Stimulated activated naive B cell treated with anti-CD40 and anti-IgM and Interleukin-4, amounts not matched to agents 10 μg/mL and 1 μg/mL and 100 μg/mL, for 72 hours (primary cell): ENCODE results near the gene ARFGEF3.
"Not testable (repeated sequence)": the region's sequence is repeated elsewhere in the genome, so short reads cannot be mapped to it uniquely, and the experiment has no call there.

Experiments
- ATAC-seq, 2 donors: fragments of 150-1000 bp; cut with Tn5 transposase; replicated peaks; 2 replicates each; pipeline ENCODE4 v1.10.0; 2021; ENCODE audit warnings: moderate library complexity in 1 of 2
- DNase-seq: peaks from one replicate; pipeline ENCODE4 v3.0.0; 2021
- H3K27ac Mint-ChIP-seq: one replicate; pipeline ENCODE4 v1.8.0; 2022; ENCODE audit warnings: mild to moderate bottlenecking, mixed read lengths
- H3K27me3 Mint-ChIP-seq, 2 donors: one replicate each; pipeline ENCODE4 v1.8.0; 2022; ENCODE audit warnings: mixed read lengths in 2 of 2
- H3K36me3 Mint-ChIP-seq, 2 donors: one replicate each; pipeline ENCODE4 v1.8.0; 2022; ENCODE audit warnings: mixed read lengths in 2 of 2, mild to moderate bottlenecking in 1 of 2
- H3K4me1 Mint-ChIP-seq, 2 donors: one replicate each; pipeline ENCODE4 v1.8.0; 2022; ENCODE audit warnings: mixed read lengths in 2 of 2, mild to moderate bottlenecking in 1 of 2
- H3K4me3 Mint-ChIP-seq, 2 donors: one replicate each; pipeline ENCODE4 v1.8.0; 2022; ENCODE audit warnings: mild to moderate bottlenecking in 2 of 2, mixed read lengths in 2 of 2, moderate library complexity in 1 of 2
- H3K9me3 Mint-ChIP-seq, 2 donors: one replicate each; pipeline ENCODE4 v1.8.0; 2022; ENCODE audit warnings: mixed read lengths in 2 of 2, mild to moderate bottlenecking in 1 of 2

Gene ARFGEF3

GRCh38 chr6:138211601-138212000 is 49.9 kb downstream of the ARFGEF3 start:
- peaks cover 28 to 37% of the 10 kb centered on the region in 2 donors for H3K27me3 Mint-ChIP-seq
- ATAC-seq (no peak), DNase-seq (no peak)
- H3K4me1 Mint-ChIP-seq: no peaks in the 10 kb centered on the region
- no peaks in the 10 kb centered on the region for H3K36me3 Mint-ChIP-seq
- no peaks in the 10 kb centered on the region for H3K9me3 Mint-ChIP-seq
- H3K27ac Mint-ChIP-seq: no peak overlapping the region
- H3K4me3 Mint-ChIP-seq: no peak overlapping the region

- ATAC-seq, H3K9me3 Mint-ChIP-seq, H3K4me3 Mint-ChIP-seq, H3K36me3 Mint-ChIP-seq, H3K27ac Mint-ChIP-seq, DNase-seq, H3K4me1 Mint-ChIP-seq: not testable (repeated sequence)
- peaks cover 29 to 36% of the 10 kb centered on the region in 2 donors for H3K27me3 Mint-ChIP-seq
Observed at GRCh38 chr6:138212530-138212929, 50.8 kb downstream of the ARFGEF3 start.

- ATAC-seq: no peak
- H3K27ac Mint-ChIP-seq: no peak overlapping the region
- no peak for DNase-seq
- H3K4me1 Mint-ChIP-seq: no peaks in the 10 kb centered on the region
- H3K9me3 Mint-ChIP-seq: no peaks in the 10 kb centered on the region
- peaks cover 29 to 46% of the 10 kb centered on the region in 2 donors for H3K27me3 Mint-ChIP-seq
- no peaks in the 10 kb centered on the region for H3K36me3 Mint-ChIP-seq
- H3K4me3 Mint-ChIP-seq: no peak overlapping the region
Observed at GRCh38 chr6:138215093-138215782, 53.5 kb downstream of the ARFGEF3 start.

- Mint-ChIP-seq H3K9me3 (no peaks in the 10 kb centered on the region), H3K36me3 (no peaks in the 10 kb centered on the region), H3K4me1 (no peaks in the 10 kb centered on the region), H3K27ac (no peak within 1 kb of the TSS), H3K4me3 (no peak within 1 kb of the TSS), H3K27me3 (peaks cover 29 to 55% of the 10 kb centered on the region in 2 donors)
- ATAC-seq (no peak), DNase-seq (no peak)
Observed at GRCh38 chr6:138218449-138218848, 56.7 kb downstream of the ARFGEF3 start, which contains the start of gene PBOV1. PBOV1 (minus strand) TSS chr6:138218491; CDS start chr6:138218395, 96 bp downstream.

- H3K27me3 Mint-ChIP-seq: peaks cover 29 to 52% of the 10 kb centered on the region in 2 donors
- no peak for ATAC-seq
Observed at GRCh38 chr6:138219398-138219797, 57.7 kb downstream of the ARFGEF3 start.

GRCh38 chr6:138219901-138220300 is 58.2 kb downstream of the ARFGEF3 start:
- no peak overlapping the region for H3K4me3 Mint-ChIP-seq
- no peaks in the 10 kb centered on the region for H3K9me3 Mint-ChIP-seq
- H3K27me3 Mint-ChIP-seq: peaks cover 29 to 48% of the 10 kb centered on the region in 2 donors
- no peak overlapping the region for H3K27ac Mint-ChIP-seq
- ATAC-seq: no peak
- H3K4me1 Mint-ChIP-seq: no peaks in the 10 kb centered on the region
- H3K36me3 Mint-ChIP-seq: no peaks in the 10 kb centered on the region
- no peak for DNase-seq

More at GRCh38 chr6:138219398-138219797, 57.7 kb downstream of the ARFGEF3 start:
- Mint-ChIP-seq H3K4me1 (no peaks in the 10 kb centered on the region), H3K9me3 (no peaks in the 10 kb centered on the region), H3K27ac (no peak overlapping the region), H3K4me3 (no peak overlapping the region), H3K36me3 (no peaks in the 10 kb centered on the region)
- DNase-seq: no peak

GRCh38 chr6:138222901-138223546 is 61.3 kb downstream of the ARFGEF3 start:
- peaks cover 30 to 41% of the 10 kb centered on the region in 2 donors for H3K27me3 Mint-ChIP-seq
- no peaks in the 10 kb centered on the region for H3K4me1 Mint-ChIP-seq
- H3K9me3 Mint-ChIP-seq: no peaks in the 10 kb centered on the region
- H3K4me3 Mint-ChIP-seq: no peak overlapping the region
- no peaks in the 10 kb centered on the region for H3K36me3 Mint-ChIP-seq
- DNase-seq (no peak), ATAC-seq (no peak)
- no peak overlapping the region for H3K27ac Mint-ChIP-seq

GRCh38 chr6:138225953-138226352 is 64.2 kb downstream of the ARFGEF3 start:
- no peak overlapping the region for H3K4me3 Mint-ChIP-seq

GRCh38 chr6:138226700-138227315 is 65.1 kb downstream of the ARFGEF3 start:
- H3K9me3 Mint-ChIP-seq: no peaks in the 10 kb centered on the region
- DNase-seq (no peak), ATAC-seq (no peak)
- no peaks in the 10 kb centered on the region for H3K36me3 Mint-ChIP-seq
- no peak overlapping the region for H3K27ac Mint-ChIP-seq
- H3K4me3 Mint-ChIP-seq: no peak overlapping the region
- peaks cover 4 to 13% of the 10 kb centered on the region in 2 donors for H3K4me1 Mint-ChIP-seq
- peaks cover 40 to 44% of the 10 kb centered on the region in 2 donors for H3K27me3 Mint-ChIP-seq

More at GRCh38 chr6:138225953-138226352, 64.2 kb downstream of the ARFGEF3 start:
- no peak for ATAC-seq
- Mint-ChIP-seq H3K36me3 (no peaks in the 10 kb centered on the region), H3K27me3 (peaks cover 39 to 44% of the 10 kb centered on the region in 2 donors), H3K9me3 (no peaks in the 10 kb centered on the region), H3K4me1 (peaks cover 0 to 4% of the 10 kb centered on the region in 2 donors), H3K27ac (no peak overlapping the region)
- DNase-seq: no peak

GRCh38 chr6:138227316-138227781 is 65.6 kb downstream of the ARFGEF3 start:
- ATAC-seq: no peak
- peaks cover 4 to 18% of the 10 kb centered on the region in 2 donors for H3K4me1 Mint-ChIP-seq
- H3K36me3 Mint-ChIP-seq: no peaks in the 10 kb centered on the region
- no peak for DNase-seq
- no peak overlapping the region for H3K27ac Mint-ChIP-seq
- no peak overlapping the region for H3K4me3 Mint-ChIP-seq
- H3K27me3 Mint-ChIP-seq: peaks cover 40 to 41% of the 10 kb centered on the region in 2 donors
- no peaks in the 10 kb centered on the region for H3K9me3 Mint-ChIP-seq

- no peak overlapping the region for H3K4me3 Mint-ChIP-seq
- ATAC-seq: no peak
- no peak overlapping the region for H3K27ac Mint-ChIP-seq
- H3K27me3 Mint-ChIP-seq: peaks cover 39 to 40% of the 10 kb centered on the region in 2 donors
- H3K36me3 Mint-ChIP-seq: no peaks in the 10 kb centered on the region
- DNase-seq: no peak
- H3K4me1 Mint-ChIP-seq: peaks cover 4 to 18% of the 10 kb centered on the region in 2 donors
- no peaks in the 10 kb centered on the region for H3K9me3 Mint-ChIP-seq
Observed at GRCh38 chr6:138229072-138229471, 67.3 kb downstream of the ARFGEF3 start.

GRCh38 chr6:138229663-138230179 is 68.0 kb downstream of the ARFGEF3 start:
- Mint-ChIP-seq H3K4me1 (peaks cover 4 to 18% of the 10 kb centered on the region in 2 donors), H3K9me3 (no peaks in the 10 kb centered on the region), H3K4me3 (no peak overlapping the region), H3K27ac (no peak overlapping the region), H3K27me3 (peaks cover 39 to 40% of the 10 kb centered on the region in 2 donors), H3K36me3 (no peaks in the 10 kb centered on the region)
- ATAC-seq: no peak
- DNase-seq: no peak

- H3K27ac Mint-ChIP-seq: no peak overlapping the region
- H3K4me3 Mint-ChIP-seq: no peak overlapping the region
- H3K36me3 Mint-ChIP-seq: no peaks in the 10 kb centered on the region
- DNase-seq: no peak
- H3K9me3 Mint-ChIP-seq: no peaks in the 10 kb centered on the region
- H3K27me3 Mint-ChIP-seq: peaks cover 42 to 44% of the 10 kb centered on the region in 2 donors
- no peak for ATAC-seq
- H3K4me1 Mint-ChIP-seq: peaks cover 4 to 18% of the 10 kb centered on the region in 2 donors
Observed at GRCh38 chr6:138230221-138230620, 68.5 kb downstream of the ARFGEF3 start.

- peaks cover 40 to 45% of the 10 kb centered on the region in 2 donors for H3K27me3 Mint-ChIP-seq
- no peaks in the 10 kb centered on the region for H3K36me3 Mint-ChIP-seq
- H3K9me3 Mint-ChIP-seq: no peaks in the 10 kb centered on the region
- no peak for ATAC-seq
- no peak for DNase-seq
- peaks cover 4 to 18% of the 10 kb centered on the region in 2 donors for H3K4me1 Mint-ChIP-seq
- H3K27ac Mint-ChIP-seq: no peak overlapping the region
- H3K4me3 Mint-ChIP-seq: no peak overlapping the region
Observed at GRCh38 chr6:138230759-138231380, 69.1 kb downstream of the ARFGEF3 start.
